MCF 10A (cell line): ENCODE data around the gene ZNF311. TPM values are rescaled to one million over a fixed set of nuclear protein-coding genes. Genes with fewer than 3 reads are reported as not detected.
A peak's percentile ranks its signal among the peaks of the same experiment; 100 is the strongest.

Experiments
- BruUV-seq: library from RNA; stranded (reverse); fragments of 400-500 nt; replicated peaks from 2 replicates; lab custom pipeline; 2021; lab: Mats Ljungman, UMichigan
- CTCF ChIA-PET: fragments of 300-600 bp; sonication (Branson Sonifier 250); formaldehyde crosslinking; extraction: SDS; loops from one replicate; lab custom pipeline; 2021; ENCODE audit warnings: antibody characterized with exemption, inconsistent platforms; lab: Yijun Ruan, JAX
- POLR2A ChIA-PET: fragments of 300-600, 350-650 bp; sonication (Branson Sonifier 250); formaldehyde crosslinking; extraction: SDS; loops from one replicate; lab custom pipeline; 2020; ENCODE audit warnings: antibody characterized with exemption, inconsistent platforms; lab: Yijun Ruan, JAX
- DNase-seq: peaks from one replicate; pipeline ENCODE4 v3.0.0-alpha.2; 2018; ENCODE audit not compliant: unreplicated experiment
- H3K27ac Mint-ChIP-seq: one replicate; pipeline ENCODE4 v1.8.0; 2022; ENCODE audit warnings: mild to moderate bottlenecking, low read depth, mixed read lengths; ENCODE audit not compliant: unreplicated experiment
- H3K27me3 Mint-ChIP-seq: one replicate; pipeline ENCODE4 v1.8.0; 2022; ENCODE audit warnings: mixed read lengths; ENCODE audit not compliant: insufficient read depth, unreplicated experiment
- H3K36me3 Mint-ChIP-seq: one replicate; pipeline ENCODE4 v1.8.0; 2022; ENCODE audit warnings: mild to moderate bottlenecking, moderate library complexity, mixed read lengths; ENCODE audit not compliant: insufficient read depth, unreplicated experiment
- H3K4me1 Mint-ChIP-seq: one replicate; pipeline ENCODE4 v1.8.0; 2022; ENCODE audit warnings: mixed read lengths; ENCODE audit not compliant: insufficient read depth, unreplicated experiment
- H3K4me3 Mint-ChIP-seq: one replicate; pipeline ENCODE4 v1.8.0; 2022; ENCODE audit warnings: mild to moderate bottlenecking, moderate library complexity, mixed read lengths; ENCODE audit not compliant: unreplicated experiment
- H3K9me3 Mint-ChIP-seq: one replicate; pipeline ENCODE4 v1.8.0; 2022; ENCODE audit warnings: mixed read lengths; ENCODE audit not compliant: unreplicated experiment
- intact Hi-C: fragments of 100-400 bp; cut with micrococcal nuclease; formaldehyde crosslinking; loops from 2 replicates; pipeline ENCODE4 v1.14.1; 2022
- total RNA-seq: library from RNA; stranded (reverse); gene quantifications from 2 replicates; pipeline ENCODE4 v1.2.3, GENCODE V29; 2022
- TF ChIP-seq, protein P1 (sequence below): fragments of 200-600 bp; IDR thresholded peaks from one replicate; pipeline ENCODE4 v1.8.0; 2022; ENCODE audit warnings: antibody characterized with exemption, mild to moderate bottlenecking; ENCODE audit not compliant: unreplicated experiment

ZNF311 gene
- total RNA-seq, 1 experiment from 2014 or later, result 3.6 TPM

DNA sequence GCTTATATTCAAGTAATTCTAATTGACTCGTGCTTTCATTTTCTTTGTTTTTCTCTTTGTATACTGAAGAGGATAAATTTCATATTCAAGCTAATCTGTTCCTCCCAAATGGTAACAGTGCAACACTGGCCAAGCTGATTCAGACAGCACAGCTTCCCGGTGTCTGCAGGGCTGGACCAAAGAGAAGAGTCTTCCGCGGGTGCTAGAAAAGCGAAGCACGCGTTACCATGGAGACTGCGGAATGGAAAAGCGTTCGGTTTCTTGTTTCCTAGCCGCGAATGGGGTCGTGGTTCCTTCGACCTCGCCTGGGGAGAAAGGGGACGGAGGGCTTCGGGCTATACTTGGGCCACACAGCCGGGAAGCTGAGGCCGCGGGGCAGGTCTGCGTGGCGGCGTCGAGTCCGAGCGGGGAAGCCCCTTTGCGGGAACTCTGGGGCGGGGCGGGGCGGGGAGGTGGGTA, 6.2 kb upstream of the ZNF311 start:
- TF ChIP-seq, protein P1, sequence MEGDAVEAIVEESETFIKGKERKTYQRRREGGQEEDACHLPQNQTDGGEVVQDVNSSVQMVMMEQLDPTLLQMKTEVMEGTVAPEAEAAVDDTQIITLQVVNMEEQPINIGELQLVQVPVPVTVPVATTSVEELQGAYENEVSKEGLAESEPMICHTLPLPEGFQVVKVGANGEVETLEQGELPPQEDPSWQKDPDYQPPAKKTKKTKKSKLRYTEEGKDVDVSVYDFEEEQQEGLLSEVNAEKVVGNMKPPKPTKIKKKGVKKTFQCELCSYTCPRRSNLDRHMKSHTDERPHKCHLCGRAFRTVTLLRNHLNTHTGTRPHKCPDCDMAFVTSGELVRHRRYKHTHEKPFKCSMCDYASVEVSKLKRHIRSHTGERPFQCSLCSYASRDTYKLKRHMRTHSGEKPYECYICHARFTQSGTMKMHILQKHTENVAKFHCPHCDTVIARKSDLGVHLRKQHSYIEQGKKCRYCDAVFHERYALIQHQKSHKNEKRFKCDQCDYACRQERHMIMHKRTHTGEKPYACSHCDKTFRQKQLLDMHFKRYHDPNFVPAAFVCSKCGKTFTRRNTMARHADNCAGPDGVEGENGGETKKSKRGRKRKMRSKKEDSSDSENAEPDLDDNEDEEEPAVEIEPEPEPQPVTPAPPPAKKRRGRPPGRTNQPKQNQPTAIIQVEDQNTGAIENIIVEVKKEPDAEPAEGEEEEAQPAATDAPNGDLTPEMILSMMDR, result no peak
- no peaks in the 10 kb centered on the region for H3K36me3 Mint-ChIP-seq
- intact Hi-C loops, result no loop called here
- ChIA-PET CTCF (interaction anchor here (1.2 to 1.7 kb wide), 2 partner anchors 11 to 174 kb away, joined by 3 to 5 read pairs; no protein-coding TSS in a partner anchor), POLR2A (interaction anchor here (0.6 to 1.5 kb wide), 2 partner anchors 26 to 309 kb away, joined by 3 to 4 read pairs; no protein-coding TSS in a partner anchor)
- BruUV-seq, result no TSS peak
- peaks cover 2% of the 10 kb centered on the region for H3K4me1 Mint-ChIP-seq
- no peak for DNase-seq
- no peaks in the 10 kb centered on the region for H3K27me3 Mint-ChIP-seq
- peak overlapping the region; percentile 38 for H3K4me3 Mint-ChIP-seq
- no peak overlapping the region for H3K27ac Mint-ChIP-seq
- H3K9me3 Mint-ChIP-seq, result no peaks in the 10 kb centered on the region

DNA sequence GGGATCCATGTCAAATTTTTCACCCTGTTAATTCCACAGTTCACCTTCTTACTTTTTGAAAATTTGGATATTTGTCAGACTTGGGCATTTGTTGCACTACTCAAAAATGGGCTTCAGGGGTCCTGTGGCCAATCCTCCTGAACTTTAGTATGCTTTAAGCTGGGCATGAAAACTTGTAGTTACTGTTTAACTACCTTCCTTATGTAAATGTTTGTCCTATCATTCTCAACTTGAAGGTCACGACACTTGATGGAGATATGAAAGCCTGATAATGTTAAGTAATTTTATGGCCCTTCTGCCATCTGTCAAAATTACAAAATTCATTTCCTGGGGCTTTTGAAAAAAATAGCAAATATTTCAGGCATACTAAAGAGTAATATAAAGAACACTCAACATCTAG, 4.2 kb upstream of the ZNF311 start:
- no peak overlapping the region for H3K27ac Mint-ChIP-seq
- no peaks in the 10 kb centered on the region for H3K27me3 Mint-ChIP-seq
- no peaks in the 10 kb centered on the region for H3K9me3 Mint-ChIP-seq
- TF ChIP-seq, protein P1, result no peak
- ChIA-PET CTCF (no interaction called here), POLR2A (no interaction called here)
- intact Hi-C loops, result no loop called here
- peaks cover 7% of the 10 kb centered on the region for H3K36me3 Mint-ChIP-seq
- no peak overlapping the region for H3K4me3 Mint-ChIP-seq
- H3K4me1 Mint-ChIP-seq, result peaks cover 12% of the 10 kb centered on the region
- DNase-seq, result no peak
- BruUV-seq, result no TSS peak

DNA sequence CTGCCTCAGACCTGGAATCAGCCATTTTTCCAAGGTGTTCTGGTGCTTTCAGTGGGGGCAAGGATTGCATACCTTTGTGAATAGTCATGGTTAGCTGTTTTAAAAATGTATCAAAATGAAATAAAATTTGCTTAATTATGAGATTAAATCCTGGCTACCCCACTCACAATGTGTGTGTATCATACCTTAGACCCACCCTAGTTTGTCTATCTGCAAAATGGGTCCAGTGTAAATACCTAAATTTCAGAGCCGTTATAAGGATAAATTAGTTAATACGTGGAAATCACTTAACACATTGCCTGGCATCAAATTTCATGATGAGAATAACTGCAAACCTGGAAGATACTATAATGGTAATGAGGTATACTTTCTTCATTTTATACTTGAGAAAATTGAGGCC, 3.0 kb upstream of the ZNF311 start:
- CTCF ChIA-PET, result no interaction called here
- H3K36me3 Mint-ChIP-seq, result peaks cover 8% of the 10 kb centered on the region
- POLR2A ChIA-PET, result no interaction called here
- no peak overlapping the region for H3K4me3 Mint-ChIP-seq
- intact Hi-C loops, result no loop called here
- BruUV-seq, result no TSS peak
- H3K9me3 Mint-ChIP-seq, result no peaks in the 10 kb centered on the region
- peaks cover 18% of the 10 kb centered on the region for H3K4me1 Mint-ChIP-seq
- no peaks in the 10 kb centered on the region for H3K27me3 Mint-ChIP-seq
- H3K27ac Mint-ChIP-seq, result no peak overlapping the region
- DNase-seq, result no peak
- TF ChIP-seq, protein P1, result no peak

DNA sequence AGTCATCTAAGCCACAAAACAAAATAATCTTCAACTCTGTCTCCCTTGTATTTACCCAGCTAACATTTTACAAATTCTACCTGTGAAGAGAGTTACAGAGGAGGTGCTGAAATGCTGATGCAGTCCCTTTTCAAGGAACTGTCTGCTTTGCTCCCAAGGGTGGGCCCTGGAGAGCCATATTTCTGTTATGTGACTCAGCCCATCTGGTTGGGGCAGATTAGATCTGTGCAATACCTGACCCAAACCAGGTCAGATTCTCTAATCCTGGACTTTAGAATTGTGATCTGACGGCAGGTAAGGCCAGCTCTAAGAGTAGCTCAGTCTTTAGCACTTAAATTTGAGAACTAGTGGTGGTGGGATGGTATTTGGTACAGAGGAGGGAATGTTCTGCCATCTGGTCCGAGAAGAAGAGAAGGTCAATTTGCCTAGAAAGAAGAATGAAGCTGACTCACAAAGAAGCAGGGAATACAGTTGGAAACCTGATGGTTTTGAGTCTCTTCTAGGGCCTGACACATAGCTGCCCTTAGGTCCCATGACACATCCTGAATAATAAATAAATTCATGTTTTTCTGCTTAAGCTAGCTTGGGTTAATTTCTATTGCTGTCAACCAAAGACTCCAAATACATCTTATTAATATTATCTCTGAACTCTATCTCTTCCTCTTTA, 8.1 kb downstream of the ZNF311 start:
- Mint-ChIP-seq H3K27ac (no peak overlapping the region), H3K36me3 (peaks cover 16% of the 10 kb centered on the region), H3K4me1 (no peaks in the 10 kb centered on the region), H3K4me3 (no peak overlapping the region), H3K9me3 (no peaks in the 10 kb centered on the region), H3K27me3 (no peaks in the 10 kb centered on the region)
- no TSS peak for BruUV-seq
- TF ChIP-seq, protein P1, result no peak
- DNase-seq, result no peak
- intact Hi-C loops, result no loop called here
- ChIA-PET CTCF (interaction anchor here (0.7 to 1.9 kb wide), 5 partner anchors 8 to 177 kb away, joined by 3 to 6 read pairs (median 3); partner anchors contain the start of gene ZNF311), POLR2A (interaction anchor here (0.6 to 1.4 kb wide), 4 partner anchors 12 to 420 kb away, joined by 3 to 7 read pairs (median 4); no protein-coding TSS in a partner anchor)
